Hematopoietic multipotent progenitor cell (in vitro differentiated cells): ENCODE measurements around the gene ASTL. TPM values are rescaled to one million over a fixed set of nuclear protein-coding genes. Genes with fewer than 3 reads are reported as not detected.

Experiments used
- DNase-seq, 3 donors: peaks; one replicate each; pipeline ENCODE4 v3.0.0-alpha.2; 2011 to 2015; ENCODE audit warnings: low read depth in 2 of 3, low spot score in 2 of 3
- total RNA-seq: library from RNA; depleted of rRNA; stranded (reverse); fragments of >200 nt; gene quantifications from one replicate; pipeline ENCODE4 v1.2.3, GENCODE V29; 2012

ASTL gene
- total RNA-seq, 1 donor: 1.1 TPM

GRCh38 chr2:96103761-96104486 lies 34.4 kb downstream of the ASTL start:
- no peak for DNase-seq

- no peak for DNase-seq
Observed at GRCh38 chr2:96103187-96103601, 35.1 kb downstream of the ASTL start.

GRCh38 chr2:96102596-96103186 lies 35.6 kb downstream of the ASTL start:
- DNase-seq: no peak

- DNase-seq: no peak
Observed at GRCh38 chr2:96100893-96101304, 37.4 kb downstream of the ASTL start.

GRCh38 chr2:96099861-96100798 lies 38.2 kb downstream of the ASTL start:
- no peak for DNase-seq

- no peak for DNase-seq
Observed at GRCh38 chr2:96098900-96099590, 39.3 kb downstream of the ASTL start.

GRCh38 chr2:96097951-96098823 lies 40.1 kb downstream of the ASTL start:
- DNase-seq: no peak

GRCh38 chr2:96097441-96097840 lies 40.9 kb downstream of the ASTL start:
- DNase-seq: no peak

- DNase-seq: no peak
Observed at GRCh38 chr2:96095116-96095636, 43.1 kb downstream of the ASTL start.

GRCh38 chr2:96093528-96093927 lies 44.8 kb downstream of the ASTL start:
- DNase-seq: no peak

GRCh38 chr2:96092951-96093350 lies 45.4 kb downstream of the ASTL start:
- DNase-seq: no peak

- DNase-seq: no peak
Observed at GRCh38 chr2:96092573-96092877, 45.8 kb downstream of the ASTL start.

GRCh38 chr2:96091711-96092572 lies 46.4 kb downstream of the ASTL start:
- no peak for DNase-seq

- DNase-seq: no peak
Observed at GRCh38 chr2:96091141-96091710, 47.1 kb downstream of the ASTL start.

- no peak for DNase-seq
Observed at GRCh38 chr2:96090196-96090926, 47.9 kb downstream of the ASTL start.

GRCh38 chr2:96089356-96090195 lies 48.7 kb downstream of the ASTL start:
- no peak for DNase-seq
